Neural progenitor cell (in vitro differentiated cells): Measurements from ENCODE around the gene TVP23C. TPM values are rescaled to one million over a fixed set of nuclear protein-coding genes. Genes with fewer than 3 reads are reported as not detected.

Source experiments
- DNase-seq: peaks from one replicate; pipeline ENCODE4 v3.0.0-alpha.2; 2016; ENCODE audit warnings: low spot score
- H2AFZ ChIP-seq: fragments of 200-600 bp; sonication (generic); replicated peaks from 2 replicates; pipeline ENCODE4 v1.6.1; 2016; ENCODE audit warnings: antibody characterized with exemption
- H3F3A ChIP-seq: fragments of 200-600 bp; sonication (generic); 2 replicates; pipeline ENCODE4 v1.6.1; 2016; ENCODE audit warnings: antibody characterized with exemption, low read depth
- H3K27ac ChIP-seq: fragments of 200-600 bp; sonication (generic); 2 replicates; pipeline ENCODE4 v1.5.1; 2016; ENCODE audit warnings: mild to moderate bottlenecking
- H3K27me3 ChIP-seq: fragments of 200-600 bp; sonication (generic); 2 replicates; pipeline ENCODE4 v1.6.1; 2016; ENCODE audit warnings: mild to moderate bottlenecking, moderate library complexity
- H3K36me3 ChIP-seq: fragments of 200-600 bp; sonication (generic); 2 replicates; pipeline ENCODE4 v1.5.1; 2016
- H3K4me1 ChIP-seq: fragments of 200-600 bp; sonication (generic); 2 replicates; pipeline ENCODE4 v1.6.1; 2016; ENCODE audit warnings: mixed run types
- H3K4me2 ChIP-seq: fragments of 200-600 bp; sonication (generic); 2 replicates; pipeline ENCODE4 v1.6.1; 2016
- H3K4me3 ChIP-seq: fragments of 200-600 bp; sonication (generic); 2 replicates; pipeline ENCODE4 v1.5.1; 2016
- H3K79me2 ChIP-seq: fragments of 200-600 bp; sonication (generic); 2 replicates; pipeline ENCODE4 v1.6.1; 2016; ENCODE audit warnings: low read depth
- H3K9ac ChIP-seq: fragments of 200-600 bp; sonication (generic); 2 replicates; pipeline ENCODE4 v1.6.1; 2016
- H3K9me3 ChIP-seq: fragments of 200-600 bp; sonication (generic); 2 replicates; pipeline ENCODE4 v1.5.1; 2016; ENCODE audit warnings: low read depth
- H4K20me1 ChIP-seq: fragments of 200-600 bp; sonication (generic); 2 replicates; pipeline ENCODE4 v1.6.1; 2016; ENCODE audit warnings: low read depth
- H3K27ac Mint-ChIP-seq: 3 replicates; pipeline ENCODE4 v1.8.0; 2021; ENCODE audit warnings: mixed read lengths
- H3K27me3 Mint-ChIP-seq: 2 replicates; pipeline ENCODE4 v1.8.0; 2022; ENCODE audit warnings: low read depth, mild to moderate bottlenecking, inconsistent platforms, moderate library complexity, mixed read lengths; ENCODE audit not compliant: insufficient read depth
- H3K36me3 Mint-ChIP-seq: 3 replicates; pipeline ENCODE4 v1.8.0; 2021; ENCODE audit warnings: mixed read lengths
- H3K4me1 Mint-ChIP-seq: 3 replicates; pipeline ENCODE4 v1.8.0; 2021; ENCODE audit warnings: mixed read lengths
- H3K4me3 Mint-ChIP-seq: 3 replicates; pipeline ENCODE4 v1.8.0; 2021; ENCODE audit warnings: mild to moderate bottlenecking, moderate library complexity, mixed read lengths
- H3K9me3 Mint-ChIP-seq: 3 replicates; pipeline ENCODE4 v1.8.0; 2020; ENCODE audit warnings: mixed read lengths
- EZH2 ChIP-seq: fragments of 200-600 bp; sonication (generic); IDR thresholded peaks from 2 replicates; pipeline ENCODE4 v1.6.1; 2017; ENCODE audit warnings: antibody characterized with exemption, mild to moderate bottlenecking, moderate library complexity
- EZH2phosphoT487 ChIP-seq: fragments of 200-600 bp; sonication (generic); IDR thresholded peaks from 2 replicates; pipeline ENCODE4 v1.6.1; 2017; ENCODE audit warnings: antibody characterized with exemption
- total RNA-seq: library from RNA; depleted of rRNA; stranded (reverse); fragments of >200 nt; gene quantifications from 2 replicates; pipeline ENCODE4 v1.2.3, GENCODE V29; 2015; ENCODE audit warnings: low replicate concordance
- TF ChIP-seq, protein P1 (sequence below): fragments of 200-600 bp; sonication (generic); IDR thresholded peaks from 2 replicates; pipeline ENCODE4 v1.5.1; 2017; ENCODE audit warnings: antibody characterized with exemption, mild to moderate bottlenecking

Gene TVP23C
- total RNA-seq, 1 donor from 2014 or later: 36.0 TPM

DNA sequence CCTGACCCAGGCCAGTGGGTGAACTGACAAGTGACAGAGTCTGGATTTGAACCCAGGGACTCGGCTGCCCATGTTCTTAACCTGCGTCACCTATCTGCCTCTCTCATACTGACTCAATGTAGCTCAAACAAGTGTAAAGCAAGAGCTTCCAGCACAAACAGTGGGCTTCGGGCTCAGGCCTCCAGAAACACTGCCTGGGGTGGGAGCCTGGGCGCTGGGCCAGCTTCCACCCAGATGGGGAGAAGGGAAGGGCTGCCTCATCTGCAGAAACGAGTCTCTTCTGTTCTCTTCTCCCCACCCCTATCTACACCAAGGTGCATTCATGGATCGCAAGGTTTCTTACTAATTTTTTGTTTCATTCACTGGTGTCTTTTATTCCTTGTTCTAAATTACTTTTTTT lies 97.2 kb downstream of the TVP23C start:
- Histone ChIP-seq H3K79me2 (no peaks in the 10 kb centered on the region), H3F3A (no peaks in the 10 kb centered on the region), H3K9me3 (no peaks in the 10 kb centered on the region), H4K20me1 (no peaks in the 10 kb centered on the region), H2AFZ (no peak overlapping the region), H3K4me1 (peaks cover 3% of the 10 kb centered on the region), H3K27ac (no peak overlapping the region), H3K4me2 (no peak overlapping the region), H3K36me3 (no peaks in the 10 kb centered on the region), H3K4me3 (no peak overlapping the region), H3K9ac (no peak overlapping the region), H3K27me3 (no peaks in the 10 kb centered on the region)
- H3K27ac Mint-ChIP-seq: no peak overlapping the region
- no peak for DNase-seq
- no peaks in the 10 kb centered on the region for H3K4me1 Mint-ChIP-seq
- H3K27me3 Mint-ChIP-seq: no peaks in the 10 kb centered on the region
- no peak overlapping the region for H3K4me3 Mint-ChIP-seq
- H3K36me3 Mint-ChIP-seq: peaks cover 9% of the 10 kb centered on the region
- no peak for TF ChIP-seq EZH2phosphoT487
- TF ChIP-seq, protein P1, sequence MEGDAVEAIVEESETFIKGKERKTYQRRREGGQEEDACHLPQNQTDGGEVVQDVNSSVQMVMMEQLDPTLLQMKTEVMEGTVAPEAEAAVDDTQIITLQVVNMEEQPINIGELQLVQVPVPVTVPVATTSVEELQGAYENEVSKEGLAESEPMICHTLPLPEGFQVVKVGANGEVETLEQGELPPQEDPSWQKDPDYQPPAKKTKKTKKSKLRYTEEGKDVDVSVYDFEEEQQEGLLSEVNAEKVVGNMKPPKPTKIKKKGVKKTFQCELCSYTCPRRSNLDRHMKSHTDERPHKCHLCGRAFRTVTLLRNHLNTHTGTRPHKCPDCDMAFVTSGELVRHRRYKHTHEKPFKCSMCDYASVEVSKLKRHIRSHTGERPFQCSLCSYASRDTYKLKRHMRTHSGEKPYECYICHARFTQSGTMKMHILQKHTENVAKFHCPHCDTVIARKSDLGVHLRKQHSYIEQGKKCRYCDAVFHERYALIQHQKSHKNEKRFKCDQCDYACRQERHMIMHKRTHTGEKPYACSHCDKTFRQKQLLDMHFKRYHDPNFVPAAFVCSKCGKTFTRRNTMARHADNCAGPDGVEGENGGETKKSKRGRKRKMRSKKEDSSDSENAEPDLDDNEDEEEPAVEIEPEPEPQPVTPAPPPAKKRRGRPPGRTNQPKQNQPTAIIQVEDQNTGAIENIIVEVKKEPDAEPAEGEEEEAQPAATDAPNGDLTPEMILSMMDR: no peak
- no peaks in the 10 kb centered on the region for H3K9me3 Mint-ChIP-seq

DNA sequence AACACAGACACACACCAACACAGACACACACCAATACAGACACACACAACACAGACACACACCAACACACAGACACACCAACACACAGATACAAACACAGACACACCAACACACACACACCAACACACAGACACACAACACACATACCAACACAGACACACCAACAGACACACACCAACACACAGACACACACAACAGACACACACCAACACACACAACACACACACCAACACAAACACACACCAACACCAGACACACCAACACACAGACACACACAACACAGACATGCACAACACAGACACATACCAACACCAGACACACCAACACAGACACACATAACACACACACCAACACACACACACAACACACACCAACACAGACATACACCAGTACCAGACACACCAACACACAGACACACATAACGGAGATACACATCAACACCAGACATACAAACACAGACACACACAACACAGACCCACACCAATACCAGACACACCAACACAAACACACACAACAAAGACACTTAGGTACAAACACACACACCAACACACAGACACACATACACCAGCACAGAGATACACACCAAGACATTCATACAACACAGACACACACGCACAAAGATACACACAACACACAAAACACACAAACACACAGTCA lies 98.1 kb downstream of the TVP23C start:
- Histone ChIP-seq H3K27me3 (no peaks in the 10 kb centered on the region), H2AFZ (no peak overlapping the region)

DNA sequence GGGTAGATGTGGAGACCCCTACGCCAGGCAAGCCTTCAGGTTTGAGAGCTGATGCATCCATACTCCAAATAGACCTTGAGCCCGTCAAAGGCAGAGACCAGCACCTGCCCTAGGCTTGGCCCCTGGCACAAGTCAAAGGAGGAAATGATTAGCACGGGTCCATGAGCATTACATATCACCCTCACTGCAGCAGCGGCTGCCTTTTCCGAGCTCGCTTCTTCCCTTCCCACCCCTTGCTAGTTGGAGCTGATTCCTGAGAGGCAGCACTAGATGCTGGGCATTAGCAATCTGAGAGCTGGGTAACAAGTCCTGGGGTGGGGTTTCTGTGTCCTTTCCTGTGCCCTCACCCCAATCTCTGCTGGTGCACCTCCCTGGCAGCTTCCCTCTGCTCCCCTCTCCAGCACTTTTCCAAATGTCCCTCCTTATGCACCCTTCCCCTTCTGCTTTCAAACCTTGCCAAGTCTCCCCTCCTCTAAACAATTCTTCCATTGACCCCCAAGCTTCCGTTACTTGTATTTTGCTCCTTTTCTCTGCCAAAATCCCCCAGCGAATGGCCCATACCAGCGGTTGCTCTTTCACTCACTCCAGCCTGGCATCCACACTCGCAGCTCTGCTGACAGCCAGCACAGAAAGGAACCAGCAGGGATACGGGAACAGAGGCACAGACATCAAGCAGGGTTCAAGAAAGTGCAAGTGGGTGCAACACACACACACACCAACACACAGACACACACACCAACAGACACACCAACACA lies 98.9 kb downstream of the TVP23C start:
- Histone ChIP-seq H3K9ac (no peak overlapping the region), H3K36me3 (no peaks in the 10 kb centered on the region), H3K4me2 (no peak overlapping the region), H3K79me2 (no peaks in the 10 kb centered on the region), H4K20me1 (no peaks in the 10 kb centered on the region), H3K27ac (no peak overlapping the region), H2AFZ (no peak overlapping the region), H3K9me3 (no peaks in the 10 kb centered on the region), H3F3A (no peaks in the 10 kb centered on the region), H3K4me3 (no peak overlapping the region), H3K27me3 (no peaks in the 10 kb centered on the region), H3K4me1 (peaks cover 3% of the 10 kb centered on the region)
- Mint-ChIP-seq H3K36me3 (peaks cover 13% of the 10 kb centered on the region), H3K27ac (no peak overlapping the region), H3K9me3 (peaks cover 2% of the 10 kb centered on the region), H3K4me1 (no peaks in the 10 kb centered on the region), H3K27me3 (no peaks in the 10 kb centered on the region), H3K4me3 (no peak overlapping the region)
- no peak for DNase-seq
- TF ChIP-seq EZH2phosphoT487: no peak
- no peak for TF ChIP-seq EZH2

More for the DNA sequence above, 98.1 kb downstream of the TVP23C start:
- H3K4me2 ChIP-seq: no peak overlapping the region
- DNase-seq: no peak
- no peaks in the 10 kb centered on the region for H3K36me3 ChIP-seq
- Mint-ChIP-seq H3K9me3 (no peaks in the 10 kb centered on the region), H3K36me3 (peaks cover 9% of the 10 kb centered on the region), H3K4me3 (no peak overlapping the region), H3K4me1 (no peaks in the 10 kb centered on the region), H3K27me3 (no peaks in the 10 kb centered on the region), H3K27ac (no peak overlapping the region)
- H4K20me1 ChIP-seq: no peaks in the 10 kb centered on the region
- no peaks in the 10 kb centered on the region for H3K9me3 ChIP-seq
- H3K4me1 ChIP-seq: peaks cover 3% of the 10 kb centered on the region
- no peak for TF ChIP-seq EZH2
- TF ChIP-seq, protein P1: no peak
- no peak for TF ChIP-seq EZH2phosphoT487
- no peak overlapping the region for H3K9ac ChIP-seq
- no peak overlapping the region for H3K4me3 ChIP-seq
- H3K79me2 ChIP-seq: no peaks in the 10 kb centered on the region
- no peak overlapping the region for H3K27ac ChIP-seq
- no peaks in the 10 kb centered on the region for H3F3A ChIP-seq
